Measurements from ENCODE around the gene CSRP1. TPM values are rescaled to one million over a fixed set of nuclear protein-coding genes. Genes with fewer than 3 reads are reported as not detected.

CSRP1 gene
- total RNA-seq, 4 donors from 2014 or later, result 285 to 835 (median 454) TPM

- Histone ChIP-seq H3K4me3 (replicated peaks in 1 of 3) (no peak overlapping the region), H3K27ac (peak overlapping the region; percentile 85 to 99 (median 96)), H3K4me1 (peaks cover 73 to 99% of the 10 kb centered on the region in 2 donors), H3K36me3 (peaks cover 0 to 4% of the 10 kb centered on the region in 2 donors), H3K9me3 (no peaks in the 10 kb centered on the region), H3K27me3 (no peaks in the 10 kb centered on the region)
- no peak for TF ChIP-seq POLR2A (IDR thresholded peaks at IDR 0.05)
- TF ChIP-seq CTCF (IDR thresholded peaks at IDR 0.05), result no peak
- DNase-seq, result no peak
- WGBS, 2 donors, result 88 to 100% methylated on average over 3 of the region's 3 CpGs
- intact Hi-C loops (cut with DNase I), result no loop called here
Observed at GRCh38 chr1:201499191-201499590, 7.7 kb downstream of the CSRP1 start.

- WGBS, 2 donors, result 90 to 96% methylated on average over 8 of the region's 8 CpGs
- H3K4me3 ChIP-seq (replicated peaks in 1 of 3), result no peak overlapping the region
- no peak for DNase-seq
- peaks cover 0 to 4% of the 10 kb centered on the region in 2 donors for H3K36me3 ChIP-seq
- peak overlapping the region; percentile 22 to 99 (median 96) for H3K27ac ChIP-seq
- TF ChIP-seq POLR2A (IDR thresholded peaks at IDR 0.05), result no peak
- TF ChIP-seq CTCF (IDR thresholded peaks at IDR 0.05), result no peak
- H3K4me1 ChIP-seq, result peaks cover 73 to 99% of the 10 kb centered on the region in 2 donors
- H3K27me3 ChIP-seq, result no peaks in the 10 kb centered on the region
- no peaks in the 10 kb centered on the region for H3K9me3 ChIP-seq
- intact Hi-C loops (cut with DNase I), result no loop called here
Observed at GRCh38 chr1:201498621-201499020, 8.3 kb downstream of the CSRP1 start.

GRCh38 chr1:201497935-201498509 is 8.9 kb downstream of the CSRP1 start:
- H3K9me3 ChIP-seq, result no peaks in the 10 kb centered on the region
- peaks cover 69 to 97% of the 10 kb centered on the region in 2 donors for H3K4me1 ChIP-seq
- H3K27ac ChIP-seq, result peak overlapping the region; percentile 96 to 99 (median 96)
- no peak overlapping the region for H3K4me3 ChIP-seq (replicated peaks in 1 of 3)
- intact Hi-C loops (cut with DNase I), result no loop called here
- 91 to 93% methylated on average over 16 of the region's 16 CpGs for WGBS, 2 donors
- H3K36me3 ChIP-seq, result peaks cover 0 to 4% of the 10 kb centered on the region in 2 donors
- DNase-seq, result no peak
- TF ChIP-seq POLR2A (IDR thresholded peaks at IDR 0.05), result no peak
- TF ChIP-seq CTCF (IDR thresholded peaks at IDR 0.05), result no peak
- H3K27me3 ChIP-seq, result no peaks in the 10 kb centered on the region

- Histone ChIP-seq H3K4me3 (replicated peaks in 1 of 3) (no peak overlapping the region), H3K27me3 (no peaks in the 10 kb centered on the region), H3K9me3 (no peaks in the 10 kb centered on the region), H3K4me1 (peaks cover 59 to 97% of the 10 kb centered on the region in 2 donors), H3K36me3 (peaks cover 0 to 4% of the 10 kb centered on the region in 2 donors), H3K27ac (peak overlapping the region; percentile 96 to 97 (median 96))
- TF ChIP-seq CTCF (IDR thresholded peaks at IDR 0.05) (no peak), POLR2A (IDR thresholded peaks at IDR 0.05) (no peak)
- intact Hi-C loops (cut with DNase I), result no loop called here
- DNase-seq, result no peak
- WGBS, 2 donors, result 45 to 54% methylated on average over 8 of the region's 8 CpGs
Observed at GRCh38 chr1:201496296-201496690, 10.6 kb downstream of the CSRP1 start.

GRCh38 chr1:201495551-201496295 is 11.2 kb downstream of the CSRP1 start:
- peak in 1 of 2 donors; percentile 71 for TF ChIP-seq POLR2A (IDR thresholded peaks at IDR 0.05)
- TF ChIP-seq CTCF (IDR thresholded peaks at IDR 0.05), result no peak

More at GRCh38 chr1:201495551-201496295, 11.2 kb downstream of the CSRP1 start:
- Histone ChIP-seq H3K4me1 (peaks cover 54 to 97% of the 10 kb centered on the region in 2 donors), H3K27me3 (no peaks in the 10 kb centered on the region), H3K36me3 (peaks cover 0 to 4% of the 10 kb centered on the region in 2 donors), H3K9me3 (no peaks in the 10 kb centered on the region), H3K27ac (peak overlapping the region; percentile 96 to 97 (median 96)), H3K4me3 (replicated peaks in 1 of 3) (no peak overlapping the region)
- peak; percentile 91 to 95 for DNase-seq
- 12 to 28% methylated on average over 10 to 11 of the region's 11 CpGs for WGBS, 2 donors
- intact Hi-C loops (cut with DNase I), result no loop called here
